ENCODE data around the gene THSD4. TPM values are rescaled to one million over a fixed set of nuclear protein-coding genes. Genes with fewer than 3 reads are reported as not detected.

The THSD4 gene
- total and polyA plus RNA-seq, 9 of the 15 experiments (the other 6 are each of a cell fraction or from before 2014, with no cell fraction given): 0.04 TPM; not detected in 5

- no peak for TF ChIP-seq E4F1 (CRISPR knock-in tag; IDR thresholded peaks at IDR 0.05; ENCODE audit: borderline replicate concordance)
- no peak for TF ChIP-seq SMAD3 (CRISPR knock-in tag; conservative IDR thresholded peaks at IDR 0.05)
- TF ChIP-seq KDM4B (IDR thresholded peaks at IDR 0.05; ENCODE audit: borderline replicate concordance in 2 of 2, low read depth in 1 of 2): no peak
- TF ChIP-seq CBX3 (IDR thresholded peaks at IDR 0.05; ENCODE audit: borderline replicate concordance in 1 of 2, low read length in 2 of 2): no peak
- TF ChIP-seq NRF1 (conservative IDR thresholded peaks at IDR 0.05 in 1 of 2, IDR thresholded peaks at IDR 0.05 in 1 of 2): no peak
- TF ChIP-seq ZNF57 (CRISPR knock-in tag; IDR thresholded peaks at IDR 0.05): no peak
- TF ChIP-seq ZNF740 (CRISPR knock-in tag; IDR thresholded peaks at IDR 0.05): no peak
- TF ChIP-seq ZNF740 (tag; IDR thresholded peaks at IDR 0.05): no peak
These were observed 26.3 kb downstream of the THSD4 start (continued) for GRCh38 chr15:71141572-71141971.

- H3K36me3 ChIP-seq (ENCODE audit: control insufficient read depth, insufficient read depth, low read length): no peaks in the 10 kb centered on the region
- CTCF ChIA-PET (ENCODE audit: low intra/inter-chr PET ratio): no interaction called here
- H3K79me2 ChIP-seq (ENCODE audit: control insufficient read depth, insufficient read depth, low read length): no peaks in the 10 kb centered on the region
- no peak for FAIRE-seq
- no TSS peak for BruUV-seq (replicated peaks)
- H3K9ac ChIP-seq (ENCODE audit: insufficient read depth in 1 of 2, low read depth in 2 of 2, low read length in 2 of 2): no peak overlapping the region
- H4K20me1 ChIP-seq (replicated peaks; ENCODE audit: control insufficient read depth, insufficient read depth, low read length): no peaks in the 10 kb centered on the region
- intact Hi-C loops (cut with micrococcal nuclease): no loop called here
- no peak overlapping the region for H3K27ac ChIP-seq (ENCODE audit: extremely low read depth, low read depth, low read length)
- 0% methylated on average over 3 of the region's 3 CpGs for WGBS (ENCODE audit: insufficient coverage, low coverage, missing lambda C conversion rate)
- no peaks in the 10 kb centered on the region for H3K9me1 ChIP-seq (ENCODE audit: control insufficient read depth, insufficient read depth, low read length)
- no peaks in the 10 kb centered on the region for H3K9me3 ChIP-seq (replicated peaks; ENCODE audit: control insufficient read depth, insufficient read depth, low read depth, low read length)
- no peak overlapping the region for H3K4me3 ChIP-seq
- DNase-seq (ENCODE audit: extremely low read depth in 1 of 4, low spot score in 3 of 4): no peak
- ATAC-seq: no peak
- POLR2A ChIA-PET: no interaction called here
- in situ Hi-C loops (cut with MboI): no loop called here
- H3K4me2 ChIP-seq (ENCODE audit: insufficient read depth, low read length): no peak overlapping the region
- no peaks in the 10 kb centered on the region for H3K27me3 ChIP-seq (ENCODE audit: control insufficient read depth in 2 of 2, insufficient read depth in 2 of 2, low read length in 2 of 2)
- H3K4me1 ChIP-seq (replicated peaks in 1 of 2; ENCODE audit: control insufficient read depth in 2 of 2, insufficient read depth in 2 of 2, low read length in 2 of 2): no peaks in the 10 kb centered on the region
- no peak overlapping the region for H2AFZ ChIP-seq (ENCODE audit: low read depth, low read length)
- TF ChIP-seq MCM2 (IDR thresholded peaks at IDR 0.05; ENCODE audit: low read depth) (no peak), ZNF589 (CRISPR knock-in tag; IDR thresholded peaks at IDR 0.05; ENCODE audit: low read depth) (no peak), POU5F1 (IDR thresholded peaks at IDR 0.05; ENCODE audit: borderline replicate concordance, low read depth, low read length, partially characterized antibody) (no peak), ATF6 (CRISPR knock-in tag; IDR thresholded peaks at IDR 0.05) (no peak), ZNF395 (CRISPR knock-in tag; IDR thresholded peaks at IDR 0.05) (no peak)
These were observed 27.5 kb downstream of the THSD4 start for GRCh38 chr15:71142780-71143179.
